Measurements from ENCODE around the gene SPNS2.
A peak's percentile ranks its signal among the peaks of the same experiment; 100 is the strongest.
"Not testable (repeated sequence)": the region's sequence is repeated elsewhere in the genome, so short reads cannot be mapped to it uniquely, and the experiment has no call there.

SPNS2 gene

GRCh38 chr17:4576161-4576558 is 77.5 kb downstream of the SPNS2 start:
- DNase-seq = no peak

- DNase-seq = peak; percentile 90
These were observed 78.1 kb downstream of the SPNS2 start for GRCh38 chr17:4576729-4577322.

- no peak for DNase-seq
These were observed 78.8 kb downstream of the SPNS2 start for GRCh38 chr17:4577386-4577993.

- DNase-seq = not testable (repeated sequence)
These were observed 79.7 kb downstream of the SPNS2 start for GRCh38 chr17:4578349-4578748.

GRCh38 chr17:4579678-4580077 is 81.0 kb downstream of the SPNS2 start:
- no peak for DNase-seq

DNA sequence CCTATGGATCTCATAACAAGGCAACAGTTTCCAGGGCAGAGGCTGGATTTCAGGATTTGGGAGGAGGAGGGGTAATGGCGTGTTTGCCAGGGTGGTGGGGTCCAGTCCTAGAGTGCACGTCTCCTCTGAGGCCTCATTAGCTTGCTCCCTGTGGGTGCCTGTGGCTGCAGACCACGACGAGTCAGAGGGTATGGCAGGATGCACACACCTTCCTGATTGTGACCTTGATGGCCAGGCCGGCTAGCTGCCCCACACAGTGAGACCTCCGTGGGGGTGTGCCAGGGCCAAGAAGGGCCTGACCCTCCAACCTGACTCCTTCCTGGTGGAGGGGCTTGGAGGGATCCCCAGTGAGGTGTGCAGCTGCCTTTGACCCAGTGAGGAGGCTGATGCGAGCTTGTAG is 81.6 kb downstream of the SPNS2 start:
- no peak for DNase-seq

DNA sequence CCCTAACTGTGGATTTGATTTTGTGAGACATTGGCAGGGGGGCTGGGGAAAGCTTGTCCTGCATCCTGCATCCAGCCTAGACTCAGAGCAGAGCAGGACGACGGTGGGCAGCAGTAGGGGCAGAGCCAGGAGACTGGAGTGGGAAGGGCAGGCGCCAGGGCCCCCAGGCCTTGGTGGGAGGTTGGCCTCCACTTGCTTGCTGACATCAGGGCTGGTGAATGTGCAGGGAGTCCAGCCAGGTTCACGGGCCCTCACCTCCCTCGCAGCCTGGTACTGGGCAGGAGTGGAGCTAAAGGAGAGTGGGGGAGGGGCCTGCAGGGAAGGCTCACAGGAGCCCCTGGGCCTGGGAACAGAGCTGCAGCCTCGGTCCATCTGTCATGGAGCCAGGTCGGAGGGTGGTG is 83.4 kb downstream of the SPNS2 start:
- DNase-seq = no peak

GRCh38 chr17:4582691-4583090 is 84.0 kb downstream of the SPNS2 start:
- DNase-seq = no peak

DNA sequence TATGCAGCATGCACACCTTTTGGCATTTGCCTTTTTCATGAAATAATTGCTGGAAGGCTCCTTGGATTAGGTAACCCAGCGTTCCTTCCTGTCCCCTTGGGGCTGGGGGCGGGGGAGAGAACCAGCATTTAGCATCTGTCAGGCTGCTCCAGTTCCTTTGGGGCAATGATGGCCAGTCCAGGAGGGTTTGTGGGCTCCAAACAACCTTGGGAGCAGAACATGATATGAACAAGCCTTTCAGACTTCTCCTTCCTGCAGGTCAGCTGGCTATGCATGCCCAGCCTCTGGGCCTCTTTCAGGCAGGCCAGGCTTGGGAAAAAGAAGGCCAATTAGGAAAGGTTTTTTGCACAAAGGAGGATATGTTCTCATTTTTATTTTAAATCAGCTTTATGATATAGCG is 84.5 kb downstream of the SPNS2 start:
- no peak for DNase-seq

DNA sequence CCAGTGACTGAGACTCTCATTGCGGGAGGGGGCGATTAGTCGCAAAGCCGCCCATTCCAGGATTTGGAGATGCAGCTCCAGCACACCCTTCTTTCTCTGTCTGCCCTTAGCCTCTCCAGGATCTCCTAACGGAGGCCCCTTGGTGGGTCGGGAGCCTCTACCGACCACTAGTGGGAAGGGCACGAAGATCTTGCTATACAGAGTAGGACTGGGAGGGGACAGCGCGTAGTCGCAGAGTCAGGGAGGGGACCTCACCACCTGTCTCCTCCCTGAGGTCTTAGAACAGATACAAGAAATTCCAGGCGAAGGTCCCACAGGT is 85.1 kb downstream of the SPNS2 start:
- DNase-seq = peak; percentile 88

DNA sequence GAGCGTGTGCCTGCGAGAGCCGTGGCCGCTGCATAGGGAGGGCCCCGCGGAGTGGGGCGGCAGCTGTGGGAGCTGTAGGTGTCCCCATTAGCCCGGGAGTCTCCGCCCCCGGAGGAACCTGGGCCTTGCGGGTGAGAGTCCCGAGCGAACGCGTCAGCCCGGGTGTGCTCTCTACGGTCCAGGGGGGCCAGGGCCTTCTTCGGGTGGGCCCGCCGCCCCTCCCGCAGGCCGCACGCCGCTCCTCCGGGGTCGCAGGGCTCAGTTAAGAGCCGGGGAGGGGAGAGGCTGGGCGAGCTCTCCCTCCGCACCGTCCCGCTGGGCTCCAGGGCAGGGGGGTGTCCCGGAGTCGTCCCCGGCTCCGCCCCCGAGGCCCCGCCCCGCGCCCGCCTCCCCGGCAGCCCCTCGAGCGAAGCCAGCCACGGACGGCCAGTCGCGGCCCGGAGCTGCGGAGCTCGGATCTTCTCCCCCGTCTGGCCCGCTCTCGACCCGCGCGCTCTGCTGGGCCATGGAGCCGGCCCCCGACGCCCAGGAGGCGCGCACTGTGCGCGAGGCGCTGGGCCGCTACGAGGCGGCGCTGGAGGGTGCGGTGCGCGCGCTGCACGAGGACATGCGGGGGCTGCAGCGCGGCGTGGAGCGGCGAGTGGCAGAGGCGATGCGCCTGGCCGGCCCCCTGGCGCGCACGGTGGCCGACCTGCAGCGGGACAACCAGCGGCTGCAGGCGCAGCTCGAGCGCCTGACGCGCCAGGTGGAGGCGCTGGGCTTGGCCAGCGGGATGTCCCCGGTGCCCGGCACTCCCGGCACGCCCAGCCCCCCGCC is 85.6 kb downstream of the SPNS2 start, which contains the start of gene SMTNL2:
SMTNL2 (plus strand) TSS at position 429 of the 816 bp plus-strand sequence; CDS start at position 506, 77 bp downstream.
- DNase-seq = peak; percentile 81

GRCh38 chr17:4584917-4585637 is 86.4 kb downstream of the SPNS2 start:
- peak; percentile 60 for DNase-seq

- no peak for DNase-seq
These were observed 86.9 kb downstream of the SPNS2 start for GRCh38 chr17:4585638-4585994.

GRCh38 chr17:4586043-4586442 is 87.4 kb downstream of the SPNS2 start:
- DNase-seq = no peak

DNA sequence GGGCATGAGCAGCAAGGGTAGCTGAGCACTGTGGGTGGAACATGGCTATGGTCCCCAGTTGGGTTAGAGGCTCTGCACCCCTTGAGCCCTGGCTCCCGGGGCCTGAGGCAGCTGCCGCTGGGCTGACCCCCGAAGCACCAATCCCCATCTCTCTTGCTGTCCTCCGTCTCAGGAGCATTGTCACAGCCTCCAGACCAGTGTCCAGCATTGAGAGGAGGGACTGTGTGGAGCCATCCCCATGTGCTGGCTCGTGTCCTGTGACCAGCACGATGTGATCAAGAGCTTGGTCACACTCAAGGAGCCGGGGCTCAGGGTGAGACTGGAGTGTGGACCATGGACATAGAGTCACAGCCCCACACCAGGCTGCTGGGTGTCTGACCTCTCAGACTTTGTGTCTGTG is 88.5 kb downstream of the SPNS2 start:
- DNase-seq = no peak

GRCh38 chr17:4587803-4588202 is 89.1 kb downstream of the SPNS2 start:
- DNase-seq = no peak

GRCh38 chr17:4588391-4588790 is 89.7 kb downstream of the SPNS2 start:
- DNase-seq = no peak
